Mesenteric fat pad (tissue), 1 donor: Measurements from ENCODE around the gene LMAN2L. TPM values are rescaled to one million over a fixed set of nuclear protein-coding genes. Genes with fewer than 3 reads are reported as not detected.

Experiments
- DNase-seq: peaks from one replicate; pipeline ENCODE4 v3.0.0-alpha.2; 2020; ENCODE audit warnings: low spot score
- total RNA-seq: library from RNA; stranded (reverse); fragmentation: NEBNext Ultra II Directional; extraction: Animal tissue kit (Norgen Biotek cat#: 25700); gene quantifications from one replicate; pipeline ENCODE4 v1.2.1, GENCODE V29; 2021
- donor health status: DM: yes; HTN: yes; CAD: no.

Gene LMAN2L
- total RNA-seq, 1 donor from 2014 or later: 10.2 TPM

DNA sequence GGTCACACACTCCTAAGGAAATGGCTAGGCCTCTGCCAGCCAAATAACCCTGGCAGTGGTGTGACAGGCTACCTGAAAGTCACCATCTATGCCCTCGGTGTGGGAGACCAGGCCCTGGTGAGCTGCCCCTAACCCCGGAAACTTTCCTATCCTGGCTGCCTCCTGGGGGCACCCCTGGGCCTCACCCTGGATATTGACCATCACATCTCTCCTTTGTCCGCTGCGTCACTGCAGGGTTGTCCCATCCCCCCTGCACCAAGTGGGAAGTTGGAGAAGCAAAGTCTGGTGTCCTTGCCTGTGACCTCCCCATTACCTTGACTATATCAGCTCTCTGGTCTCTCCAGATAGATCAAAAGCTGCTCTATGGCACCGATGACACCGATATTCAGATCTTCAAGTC lies 78.5 kb downstream of the LMAN2L start:
- no peak for DNase-seq

- DNase-seq: no peak
These were observed 83.3 kb downstream of the LMAN2L start for GRCh38 chr2:96656540-96656939.

Other genes starting within 250 kb of the LMAN2L start
- gene NEURL3, start 234.7 kb downstream of the LMAN2L start, total RNA-seq: not detected
- gene ARID5A, start 203.3 kb downstream of the LMAN2L start, total RNA-seq: 50.9 TPM
- gene KANSL3, start 101.8 kb downstream of the LMAN2L start, total RNA-seq: 37.6 TPM
- 0.06 TPM for gene FER1L5, start 97.3 kb downstream of the LMAN2L start, total RNA-seq
- 3.7 TPM for gene CNNM4, start 20.8 kb upstream of the LMAN2L start, total RNA-seq
- gene CNNM3, start 76.2 kb upstream of the LMAN2L start, total RNA-seq: 9.0 TPM
- gene ANKRD23, start 104.0 kb upstream of the LMAN2L start, total RNA-seq: 2.8 TPM
- gene ANKRD39, start 118.0 kb upstream of the LMAN2L start, total RNA-seq: 10.4 TPM
- gene SEMA4C, start 130.0 kb upstream of the LMAN2L start, total RNA-seq: 25.9 TPM
- not detected for gene FAM178B, start 246.5 kb upstream of the LMAN2L start, total RNA-seq